ENCODE data around the gene TPPP.

- TF ChIP-seq CTCF (IDR thresholded peaks at IDR 0.05; ENCODE audit: low read depth, low read length, poor library complexity, severe bottlenecking) (no peak), EZH2phosphoT487 (IDR thresholded peaks at IDR 0.05; ENCODE audit: borderline replicate concordance, low read length) (no peak)
Observed at GRCh38 chr5:655406-655805, 37.7 kb downstream of the TPPP start.

Data from DOHH2 (cell line).